Stimulated activated CD4-positive, alpha-beta T cell treated with anti-CD3 and anti-CD28 coated beads, Interleukin-4, amount 100 ng/mL, for 4 hours (primary cell): ENCODE results near the gene TNNI2.

ENCODE experiments used
- DNase-seq, 2 experiments: peaks; one replicate each; pipeline ENCODE4 v3.0.0-alpha.2; 2020

Gene TNNI2

GRCh38 chr11:1889941-1890855 is 51.4 kb downstream of the TNNI2 start:
- DNase-seq: no peak
